MM.1S (cell line): ENCODE measurements around the gene CD80.
A peak's percentile ranks its signal among the peaks of the same experiment; 100 is the strongest.

Experiments
- DNase-seq: peaks from one replicate; pipeline ENCODE4 v3.0.0-alpha.2; 2015
- H2AFZ ChIP-seq: fragments of 300-600 bp; sonication (generic); 2 replicates; pipeline ENCODE4 v1.6.0; 2016; ENCODE audit warnings: antibody characterized with exemption, low read length
- H3F3A ChIP-seq: fragments of 300-600 bp; sonication (generic); 2 replicates; pipeline ENCODE4 v1.6.1; 2016; ENCODE audit warnings: mild to moderate bottlenecking, antibody characterized with exemption, low read length, moderate library complexity, mixed read lengths; ENCODE audit not compliant: insufficient read depth
- H3K27ac ChIP-seq: fragments of 300-600 bp; sonication (generic); 2 replicates; pipeline ENCODE4 v1.5.1; 2016; ENCODE audit warnings: mild to moderate bottlenecking, low read length
- H3K27me3 ChIP-seq: fragments of 300-600 bp; sonication (generic); replicated peaks from 2 replicates; pipeline ENCODE4 v1.6.0; 2016; ENCODE audit warnings: low read length; ENCODE audit not compliant: insufficient read depth
- H3K36me3 ChIP-seq: fragments of 300-600 bp; sonication (generic); replicated peaks from 2 replicates; pipeline ENCODE4 v1.6.1; 2016; ENCODE audit warnings: mild to moderate bottlenecking, low read length, mixed read lengths; ENCODE audit not compliant: insufficient read depth
- H3K4me1 ChIP-seq: fragments of 300-600 bp; sonication (generic); 2 replicates; pipeline ENCODE4 v1.6.1; 2016; ENCODE audit warnings: low read length, mixed read lengths
- H3K4me2 ChIP-seq: fragments of 300-600 bp; sonication (generic); 2 replicates; pipeline ENCODE4 v1.6.0; 2016; ENCODE audit warnings: low read depth, low read length
- H3K4me3 ChIP-seq: fragments of 300-600 bp; sonication (generic); 2 replicates; pipeline ENCODE4 v1.5.1; 2016; ENCODE audit warnings: low read length, mixed read lengths
- H3K79me2 ChIP-seq: fragments of 300-600 bp; sonication (generic); 2 replicates; pipeline ENCODE4 v1.6.1; 2016; ENCODE audit warnings: mixed run types, low read length, mixed read lengths
- H3K9ac ChIP-seq: fragments of 300-600 bp; sonication (generic); 2 replicates; pipeline ENCODE4 v1.6.1; 2016; ENCODE audit warnings: low read length, mixed read lengths
- H3K9me2 ChIP-seq: fragments of 300-600 bp; sonication (generic); replicated peaks from 2 replicates; pipeline ENCODE4 v1.6.1; 2016; ENCODE audit warnings: mild to moderate bottlenecking, low read length, mixed read lengths; ENCODE audit not compliant: insufficient read depth
- H3K9me3 ChIP-seq: fragments of 300-600 bp; sonication (generic); replicated peaks from 2 replicates; pipeline ENCODE4 v1.6.1; 2016; ENCODE audit warnings: mild to moderate bottlenecking, low read length, mixed read lengths; ENCODE audit not compliant: insufficient read depth
- H4K20me1 ChIP-seq: fragments of 300-600 bp; sonication (generic); 2 replicates; pipeline ENCODE4 v1.6.1; 2016; ENCODE audit warnings: mild to moderate bottlenecking, low read length, moderate library complexity, mixed read lengths; ENCODE audit not compliant: insufficient read depth
- EZH2 ChIP-seq: fragments of 300-600 bp; sonication (generic); optimal IDR thresholded peaks from 2 replicates; pipeline ENCODE3; 2017; ENCODE audit warnings: low read depth, mild to moderate bottlenecking, antibody characterized with exemption, low read length, mixed read lengths
- EZH2phosphoT487 ChIP-seq: fragments of 300-600 bp; sonication (generic); IDR thresholded peaks from 2 replicates; pipeline ENCODE4 v1.6.1; 2018; ENCODE audit warnings: antibody characterized with exemption, low read length
- TF ChIP-seq, protein P1 (sequence below): fragments of 300-600 bp; sonication (generic); IDR thresholded peaks from 2 replicates; pipeline ENCODE4 v1.5.1; 2016; ENCODE audit warnings: antibody characterized with exemption, low read length, mixed read lengths

CD80 gene

DNA sequence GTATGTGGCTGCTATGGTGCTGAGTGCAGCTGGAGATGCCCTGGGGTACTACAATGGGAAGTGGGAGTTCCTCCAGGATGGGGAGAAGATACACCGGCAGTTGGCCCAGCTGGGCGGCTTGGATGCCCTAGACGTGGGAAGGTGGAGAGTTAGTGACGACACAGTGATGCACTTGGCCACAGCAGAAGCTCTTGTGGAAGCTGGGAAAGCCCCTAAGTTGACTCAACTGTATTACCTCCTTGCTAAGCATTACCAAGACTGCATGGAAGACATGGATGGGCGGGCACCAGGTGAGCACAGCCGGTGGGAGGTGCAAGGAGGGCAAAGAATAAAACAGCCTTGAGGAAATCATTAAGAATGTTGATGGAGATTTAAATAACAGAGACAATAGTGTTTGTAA, 22.8 kb upstream of the CD80 start:
- H3F3A ChIP-seq, result peaks cover 3% of the 10 kb centered on the region; the same call in 1 of the 2 replicates
- DNase-seq, result no peak
- no peak overlapping the region for H3K27ac ChIP-seq
- H3K27me3 ChIP-seq, result no peaks in the 10 kb centered on the region
- TF ChIP-seq EZH2phosphoT487 (no peak), EZH2 (no peak)
- TF ChIP-seq, protein P1, sequence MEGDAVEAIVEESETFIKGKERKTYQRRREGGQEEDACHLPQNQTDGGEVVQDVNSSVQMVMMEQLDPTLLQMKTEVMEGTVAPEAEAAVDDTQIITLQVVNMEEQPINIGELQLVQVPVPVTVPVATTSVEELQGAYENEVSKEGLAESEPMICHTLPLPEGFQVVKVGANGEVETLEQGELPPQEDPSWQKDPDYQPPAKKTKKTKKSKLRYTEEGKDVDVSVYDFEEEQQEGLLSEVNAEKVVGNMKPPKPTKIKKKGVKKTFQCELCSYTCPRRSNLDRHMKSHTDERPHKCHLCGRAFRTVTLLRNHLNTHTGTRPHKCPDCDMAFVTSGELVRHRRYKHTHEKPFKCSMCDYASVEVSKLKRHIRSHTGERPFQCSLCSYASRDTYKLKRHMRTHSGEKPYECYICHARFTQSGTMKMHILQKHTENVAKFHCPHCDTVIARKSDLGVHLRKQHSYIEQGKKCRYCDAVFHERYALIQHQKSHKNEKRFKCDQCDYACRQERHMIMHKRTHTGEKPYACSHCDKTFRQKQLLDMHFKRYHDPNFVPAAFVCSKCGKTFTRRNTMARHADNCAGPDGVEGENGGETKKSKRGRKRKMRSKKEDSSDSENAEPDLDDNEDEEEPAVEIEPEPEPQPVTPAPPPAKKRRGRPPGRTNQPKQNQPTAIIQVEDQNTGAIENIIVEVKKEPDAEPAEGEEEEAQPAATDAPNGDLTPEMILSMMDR, result no peak
- H2AFZ ChIP-seq, result no peak overlapping the region
- H3K36me3 ChIP-seq, result no peaks in the 10 kb centered on the region
- no peaks in the 10 kb centered on the region for H4K20me1 ChIP-seq
- H3K79me2 ChIP-seq, result no peaks in the 10 kb centered on the region
- H3K4me3 ChIP-seq, result no peak overlapping the region
- no peaks in the 10 kb centered on the region for H3K9me2 ChIP-seq
- no peaks in the 10 kb centered on the region for H3K9me3 ChIP-seq
- no peak overlapping the region for H3K9ac ChIP-seq
- no peaks in the 10 kb centered on the region for H3K4me1 ChIP-seq
- no peak overlapping the region for H3K4me2 ChIP-seq

DNA sequence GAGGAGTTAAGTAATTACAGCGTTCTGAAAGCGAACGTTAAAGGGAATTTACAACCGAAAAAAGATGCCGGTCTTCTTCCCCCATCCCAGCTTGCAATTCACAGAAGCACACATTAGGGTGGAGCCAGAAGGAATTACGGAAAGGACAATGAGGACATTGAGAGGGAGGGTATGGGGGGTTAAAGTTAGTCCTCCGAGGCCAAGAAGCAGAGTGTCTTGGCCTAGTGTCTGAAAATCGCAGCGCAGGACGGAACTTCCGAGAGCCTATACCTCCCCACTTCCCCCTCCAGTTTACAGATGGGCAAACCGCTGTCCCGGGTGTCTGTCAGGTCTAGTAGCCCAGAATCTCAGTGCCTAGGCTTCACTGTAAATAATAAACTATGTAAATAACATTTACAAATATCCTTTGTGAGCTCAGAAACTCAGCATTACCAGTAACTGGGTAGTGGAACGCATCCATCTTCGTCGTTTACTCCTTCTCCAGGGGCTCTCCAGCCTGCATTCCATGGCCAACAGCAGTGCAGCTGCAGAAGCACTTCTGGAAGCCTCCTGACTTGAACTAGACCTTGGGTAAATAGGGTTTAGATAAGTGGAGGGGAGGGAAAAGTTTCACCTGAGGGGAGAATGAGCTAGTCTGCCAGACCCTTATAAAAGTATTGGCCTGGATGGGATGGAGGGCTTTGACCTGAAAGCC, 20.8 kb upstream of the CD80 start:
- no peak overlapping the region; the same call in 1 of the 2 replicates for H3K9ac ChIP-seq
- DNase-seq, result no peak

DNA sequence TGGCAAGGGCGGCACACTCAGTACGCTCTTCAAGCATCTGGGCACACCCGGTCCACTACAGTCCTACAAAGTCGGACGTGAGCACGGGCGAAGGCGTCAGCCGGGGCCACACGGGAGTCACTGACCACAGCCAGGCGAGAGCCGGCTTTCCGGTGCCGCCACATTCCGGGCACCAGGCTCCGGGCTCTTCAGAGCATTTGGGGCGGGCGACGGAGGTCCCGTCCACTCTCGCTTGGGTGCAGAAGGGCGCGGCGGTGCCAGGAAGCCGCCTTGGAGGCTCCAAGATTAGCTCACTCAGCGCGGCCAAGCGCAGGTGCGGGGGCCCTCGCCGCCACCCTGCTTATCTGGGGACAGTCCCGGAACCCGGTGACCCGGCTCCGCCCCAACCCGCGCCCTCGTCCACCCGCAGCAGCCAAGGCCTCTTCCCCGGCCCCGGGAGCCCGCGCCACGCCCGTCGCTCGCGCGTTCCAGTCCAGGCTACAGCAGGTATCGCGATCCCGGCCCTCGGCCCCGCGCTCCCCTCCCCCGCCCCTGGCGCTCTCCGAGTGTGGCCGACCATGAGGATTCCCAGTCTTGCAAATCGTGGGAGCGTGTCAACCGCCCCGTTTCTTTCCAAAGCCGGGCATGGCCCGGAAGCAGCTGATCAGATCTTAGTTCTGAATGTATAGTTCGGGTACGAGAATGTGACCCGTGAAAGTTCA, 20.1 kb upstream of the CD80 start, which contains the start of gene ADPRH:
Gene ADPRH (plus strand): TSS at position 127 of the 701 bp plus-strand sequence. CDS start 2,678 bp downstream, outside the sequence.
- Histone ChIP-seq H4K20me1 (no peaks in the 10 kb centered on the region), H3K9ac (peak within 1 kb of the TSS; percentile 26; the same call in 1 of the 2 replicates), H3K4me1 (no peaks in the 10 kb centered on the region), H3K4me3 (peak within 1 kb of the TSS; percentile 62), H3K9me2 (no peaks in the 10 kb centered on the region), H2AFZ (peak within 1 kb of the TSS; percentile 82), H3K27me3 (no peaks in the 10 kb centered on the region), H3F3A (peaks cover 3% of the 10 kb centered on the region; the same call in 1 of the 2 replicates), H3K27ac (no peak within 1 kb of the TSS), H3K4me2 (peak within 1 kb of the TSS; percentile 75), H3K36me3 (no peaks in the 10 kb centered on the region), H3K9me3 (no peaks in the 10 kb centered on the region), H3K79me2 (no peaks in the 10 kb centered on the region)
- peak; percentile 40 for DNase-seq
- TF ChIP-seq EZH2, result no peak
- TF ChIP-seq, protein P1, result no peak
- TF ChIP-seq EZH2phosphoT487, result no peak

More for the DNA sequence above, 20.8 kb upstream of the CD80 start:
- Histone ChIP-seq H3K79me2 (no peaks in the 10 kb centered on the region), H3K36me3 (no peaks in the 10 kb centered on the region), H2AFZ (peak overlapping the region; percentile 82), H3K27ac (no peak overlapping the region), H3K9me2 (no peaks in the 10 kb centered on the region), H3K4me3 (peak overlapping the region; percentile 62), H3K4me1 (no peaks in the 10 kb centered on the region), H3F3A (peaks cover 3% of the 10 kb centered on the region; the same call in 1 of the 2 replicates), H3K27me3 (no peaks in the 10 kb centered on the region), H4K20me1 (no peaks in the 10 kb centered on the region), H3K4me2 (peak overlapping the region; percentile 75), H3K9me3 (no peaks in the 10 kb centered on the region)
- TF ChIP-seq, protein P1, result no peak
- TF ChIP-seq EZH2, result no peak
- no peak for TF ChIP-seq EZH2phosphoT487
